ENCODE measurements around the gene SYT9. TPM values are rescaled to one million over a fixed set of nuclear protein-coding genes. Genes with fewer than 3 reads are reported as not detected.

The SYT9 gene
- total RNA-seq, 2 donors from 2014 or later: 0.05 to 0.07 TPM

GRCh38 chr11:7485186-7486097 is 233.7 kb downstream of the SYT9 start, which contains the start of gene OLFML1:
Gene OLFML1, plus strand, starts transcription at chr11:7485506. Its CDS starts 370 bp downstream, at chr11:7485876.
- intact Hi-C loops (cut with DNase I): no loop called here
- no peak for TF ChIP-seq CTCF (IDR thresholded peaks at IDR 0.05)
- peak within 1 kb of the TSS in 1 of 2 donors; percentile 29 for H3K9ac ChIP-seq (ENCODE audit: low read depth in 2 of 2, low read length in 2 of 2)

GRCh38 chr11:7486098-7486780 is 234.5 kb downstream of the SYT9 start:
- TF ChIP-seq CTCF (IDR thresholded peaks at IDR 0.05): no peak
- Histone ChIP-seq H3K4me1 (no peaks in the 10 kb centered on the region), H3K27me3 (no peaks in the 10 kb centered on the region), H3K36me3 (no peaks in the 10 kb centered on the region), H3K9me3 (no peaks in the 10 kb centered on the region), H3K4me3 (peak overlapping the region; percentile 11), H3K27ac (no peak overlapping the region), H3K9ac (ENCODE audit: low read depth in 2 of 2, low read length in 2 of 2) (peak overlapping the region in 1 of 2 donors; percentile 29)
- DNase-seq: no peak
- intact Hi-C loops (cut with DNase I): no loop called here

More at GRCh38 chr11:7485186-7486097, 233.7 kb downstream of the SYT9 start, which contains the start of gene OLFML1:
- H3K9me3 ChIP-seq: no peaks in the 10 kb centered on the region
- DNase-seq: peak; percentile 19
- H3K4me1 ChIP-seq: no peaks in the 10 kb centered on the region
- no peaks in the 10 kb centered on the region for H3K27me3 ChIP-seq
- peak within 1 kb of the TSS; percentile 11 for H3K4me3 ChIP-seq
- H3K36me3 ChIP-seq: no peaks in the 10 kb centered on the region
- no peak within 1 kb of the TSS for H3K27ac ChIP-seq

DNA sequence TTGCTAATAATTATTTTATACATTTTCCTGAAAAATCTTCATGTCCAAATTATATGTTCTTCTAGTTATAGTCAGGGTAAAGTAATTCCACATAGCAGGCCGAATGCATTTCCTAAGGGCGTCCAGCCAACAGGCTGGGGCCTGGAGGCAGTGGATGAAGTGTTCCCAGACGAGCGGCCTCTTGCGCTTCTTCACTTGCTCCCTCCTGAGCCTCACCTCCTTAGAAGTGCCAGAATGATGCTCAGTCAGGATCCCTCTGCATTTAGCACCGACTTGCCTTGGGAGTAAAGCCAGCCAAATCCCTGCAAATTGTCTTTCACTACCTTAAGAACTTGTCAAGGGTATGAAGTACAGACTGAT is 235.1 kb downstream of the SYT9 start:
- no peak for TF ChIP-seq CTCF (IDR thresholded peaks at IDR 0.05)

DNA sequence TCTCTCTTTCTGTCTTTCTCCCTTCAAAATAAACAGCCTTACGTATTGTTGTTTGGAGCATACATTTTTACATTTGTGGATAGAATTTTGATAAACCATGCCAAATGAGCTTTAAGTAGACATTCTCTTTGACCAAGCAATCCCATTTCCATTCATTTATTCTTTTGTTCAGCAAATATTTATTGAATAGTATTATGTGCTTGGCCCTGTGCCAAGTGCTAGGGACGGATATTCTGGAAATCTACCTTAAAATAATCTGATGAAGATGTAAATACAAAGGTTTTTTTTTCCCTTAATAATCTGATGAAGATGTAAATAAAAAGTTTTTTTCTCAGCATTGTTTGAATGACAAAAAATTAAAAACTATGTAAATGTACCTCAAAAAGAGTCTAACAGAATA is 235.7 kb downstream of the SYT9 start:
- no peak overlapping the region for H3K4me3 ChIP-seq
- intact Hi-C loops (cut with DNase I): no loop called here
- no peaks in the 10 kb centered on the region for H3K27me3 ChIP-seq
- TF ChIP-seq CTCF (IDR thresholded peaks at IDR 0.05): no peak
- no peaks in the 10 kb centered on the region for H3K36me3 ChIP-seq
- no peak overlapping the region for H3K27ac ChIP-seq
- no peak for DNase-seq
- no peaks in the 10 kb centered on the region for H3K4me1 ChIP-seq
- no peak overlapping the region for H3K9ac ChIP-seq (ENCODE audit: low read depth in 2 of 2, low read length in 2 of 2)
- no peaks in the 10 kb centered on the region for H3K9me3 ChIP-seq

More for the DNA sequence above, 235.1 kb downstream of the SYT9 start:
- H3K27ac ChIP-seq: no peak overlapping the region
- H3K27me3 ChIP-seq: no peaks in the 10 kb centered on the region
- no peaks in the 10 kb centered on the region for H3K36me3 ChIP-seq
- intact Hi-C loops (cut with DNase I): no loop called here
- no peaks in the 10 kb centered on the region for H3K9me3 ChIP-seq
- H3K4me1 ChIP-seq: no peaks in the 10 kb centered on the region
- DNase-seq: no peak
- no peak overlapping the region for H3K9ac ChIP-seq (ENCODE audit: low read depth in 2 of 2, low read length in 2 of 2)
- no peak overlapping the region for H3K4me3 ChIP-seq

DNA sequence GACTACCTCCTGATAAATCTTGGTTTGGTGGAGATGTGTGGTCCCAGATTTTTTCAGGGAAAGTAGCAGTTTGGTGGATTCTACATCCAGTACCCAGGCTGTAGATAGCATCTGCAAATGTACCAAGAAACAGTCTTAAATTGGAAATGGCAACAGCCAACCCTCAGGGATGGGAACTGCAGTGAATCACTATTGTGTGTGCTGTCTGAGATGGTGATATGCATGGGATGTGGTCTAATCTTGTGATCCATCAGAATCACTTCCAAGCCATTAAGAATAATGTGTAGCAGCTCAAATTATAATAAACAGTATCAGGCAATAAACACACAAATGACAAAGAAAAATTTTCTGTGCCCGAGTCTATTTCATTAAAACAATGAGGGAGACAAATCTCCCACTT is 237.0 kb downstream of the SYT9 start:
- H3K9me3 ChIP-seq: no peaks in the 10 kb centered on the region
- H3K27me3 ChIP-seq: no peaks in the 10 kb centered on the region
- no peak overlapping the region for H3K27ac ChIP-seq
- no peak for DNase-seq
- no peaks in the 10 kb centered on the region for H3K36me3 ChIP-seq
- H3K4me3 ChIP-seq: no peak overlapping the region
- H3K9ac ChIP-seq (ENCODE audit: low read depth in 2 of 2, low read length in 2 of 2): no peak overlapping the region
- H3K4me1 ChIP-seq: no peaks in the 10 kb centered on the region
- TF ChIP-seq CTCF (IDR thresholded peaks at IDR 0.05): no peak
- intact Hi-C loops (cut with DNase I): no loop called here

All from colonic mucosa (tissue), 4 donors.